Mesendoderm (in vitro differentiated cells): ENCODE measurements around the gene MGAT4A.

Experiments
- DNase-seq: peaks from one replicate; pipeline ENCODE4 v3.0.0; 2013
- H2AK5ac ChIP-seq: 2 replicates; pipeline ENCODE4 v1.6.1; 2013; ENCODE audit warnings: low read length, inconsistent platforms
- H2BK120ac ChIP-seq: 2 replicates; pipeline ENCODE4 v1.6.1; 2013; ENCODE audit warnings: low read depth, mild to moderate bottlenecking, low read length, moderate library complexity, mixed read lengths
- H2BK15ac ChIP-seq: replicated peaks from 2 replicates; pipeline ENCODE4 v1.6.1; 2013; ENCODE audit warnings: low read depth, mild to moderate bottlenecking, moderate library complexity
- H2BK5ac ChIP-seq: 2 replicates; pipeline ENCODE4 v1.6.1; 2013; ENCODE audit warnings: low read length, inconsistent platforms
- H3K18ac ChIP-seq: 2 replicates; pipeline ENCODE4 v1.6.1; 2013; ENCODE audit warnings: mild to moderate bottlenecking, low read length, mixed read lengths
- H3K23ac ChIP-seq: one replicate; pipeline ENCODE4 v1.6.1; 2013; ENCODE audit warnings: low read length
- H3K27ac ChIP-seq: 2 replicates; pipeline ENCODE4 v1.5.1; 2013; ENCODE audit warnings: low read depth, mild to moderate bottlenecking, inconsistent platforms, low read length, moderate library complexity
- H3K27me3 ChIP-seq: 2 replicates; pipeline ENCODE4 v1.6.1; 2013; ENCODE audit warnings: low read length, control low read depth, mild to moderate bottlenecking, inconsistent platforms; ENCODE audit not compliant: insufficient read depth, poor library complexity
- H3K36me3 ChIP-seq: 2 replicates; pipeline ENCODE4 v1.6.1; 2013; ENCODE audit warnings: low read length, inconsistent platforms; ENCODE audit not compliant: control insufficient read depth, insufficient read depth
- H3K4ac ChIP-seq: one replicate; pipeline ENCODE4 v1.6.1; 2013; ENCODE audit warnings: low read depth, mild to moderate bottlenecking, low read length, moderate library complexity
- H3K4me1 ChIP-seq: 2 replicates; pipeline ENCODE4 v1.6.1; 2013; ENCODE audit warnings: low read depth, low read length, inconsistent platforms; ENCODE audit not compliant: control insufficient read depth
- H3K4me2 ChIP-seq: 2 replicates; pipeline ENCODE4 v1.6.1; 2013; ENCODE audit warnings: low read length
- H3K4me3 ChIP-seq: 2 replicates; pipeline ENCODE4 v1.5.1; 2013; ENCODE audit warnings: mild to moderate bottlenecking, low read length
- H3K56ac ChIP-seq: one replicate; pipeline ENCODE4 v1.6.1; 2013; ENCODE audit warnings: low read length
- H3K79me1 ChIP-seq: 2 replicates; pipeline ENCODE4 v1.6.1; 2013; ENCODE audit warnings: low read length, inconsistent platforms
- H3K79me2 ChIP-seq: 2 replicates; pipeline ENCODE4 v1.6.1; 2013; ENCODE audit warnings: mild to moderate bottlenecking, low read length; ENCODE audit not compliant: control insufficient read depth, insufficient read depth
- H3K9ac ChIP-seq: 2 replicates; pipeline ENCODE4 v1.6.1; 2013; ENCODE audit warnings: low read length, inconsistent platforms
- H4K5ac ChIP-seq: one replicate; pipeline ENCODE4 v1.6.1; 2013; ENCODE audit warnings: low read length
- H4K8ac ChIP-seq: one replicate; pipeline ENCODE4 v1.6.1; 2013; ENCODE audit warnings: low read depth, mild to moderate bottlenecking, control low read depth, low read length, moderate library complexity
- WGBS: extraction: QIAGEN DNeasy Blood & Tissue Kit; methylation state at CpG from one replicate; pipeline ENCODE4 v1.1.7; 2013; ENCODE audit warnings: low lambda C conversion rate, missing lambda C conversion rate; ENCODE audit not compliant: insufficient coverage; ENCODE audit errors: extremely low coverage; 5-methylcytosine and 5-hydroxymethylcytosine counted together

MGAT4A gene

DNA sequence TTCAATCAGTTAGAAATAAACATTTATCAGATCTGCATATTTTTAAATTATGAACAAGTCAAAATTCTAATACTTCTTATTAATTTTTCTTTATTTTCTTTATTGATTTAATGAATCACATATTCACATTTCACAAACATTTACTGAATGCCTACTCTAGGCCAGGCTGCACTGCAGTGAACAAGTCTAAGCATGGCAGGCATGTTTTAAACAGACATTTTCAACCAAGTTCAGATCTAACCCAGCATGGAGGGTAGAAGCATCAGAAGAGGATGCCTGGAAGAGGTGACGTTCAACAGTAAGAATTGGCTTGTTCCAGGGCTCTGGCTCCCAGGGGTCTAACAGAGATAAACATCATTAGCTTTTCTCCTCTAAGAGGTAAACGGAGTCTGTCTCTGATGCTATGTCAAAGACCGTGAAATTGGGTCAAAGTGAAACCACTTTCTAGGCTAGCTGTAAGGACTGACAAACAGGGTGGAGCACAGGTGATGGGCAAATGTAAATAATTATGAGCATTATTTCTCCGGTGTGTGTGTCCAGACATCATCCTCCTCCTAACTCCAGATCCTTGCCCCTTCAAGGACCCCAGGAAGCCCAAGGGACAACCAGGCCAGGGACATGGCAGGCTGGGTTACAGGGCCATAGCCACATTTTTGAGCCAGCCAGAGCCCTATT is 72.0 kb downstream of the MGAT4A start:
- Histone ChIP-seq H3K27ac (no peak overlapping the region), H3K27me3 (no peaks in the 10 kb centered on the region), H3K79me1 (no peaks in the 10 kb centered on the region), H2AK5ac (no peak overlapping the region), H3K18ac (no peak overlapping the region), H3K56ac (no peak overlapping the region), H3K79me2 (no peaks in the 10 kb centered on the region), H3K4ac (no peak overlapping the region), H2BK5ac (no peak overlapping the region), H4K8ac (no peak overlapping the region), H3K4me2 (no peak overlapping the region), H3K4me1 (no peaks in the 10 kb centered on the region), H3K36me3 (no peaks in the 10 kb centered on the region), H3K9ac (no peak overlapping the region), H3K23ac (no peak overlapping the region), H2BK120ac (no peak overlapping the region), H2BK15ac (no peak overlapping the region), H4K5ac (no peak overlapping the region), H3K4me3 (no peak overlapping the region)
- no peak for DNase-seq
- WGBS = no CpG with 5 or more reads among the region's 4 CpGs

DNA sequence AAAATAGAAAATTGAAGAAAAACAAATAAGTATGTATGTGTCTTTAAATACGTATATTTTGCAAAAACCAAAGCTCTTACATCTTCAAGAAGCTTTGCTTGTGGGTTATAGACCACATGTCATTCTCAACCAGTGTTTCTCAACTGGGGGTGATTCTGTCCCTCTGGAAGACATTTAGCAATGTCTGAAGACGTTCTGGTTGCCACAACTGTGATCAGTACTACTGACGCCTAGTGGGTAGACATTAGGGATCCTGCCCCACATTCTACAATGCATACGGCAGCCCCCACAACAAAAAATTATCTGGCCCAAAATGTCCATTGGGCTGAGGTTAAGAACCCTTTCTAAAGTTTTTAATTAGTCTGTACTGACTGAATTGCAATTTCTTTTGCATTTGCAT is 74.1 kb downstream of the MGAT4A start:
- no peaks in the 10 kb centered on the region for H3K4me1 ChIP-seq
- H3K18ac ChIP-seq = no peak overlapping the region
- H3K4me3 ChIP-seq = no peak overlapping the region
- H3K4me2 ChIP-seq = no peak overlapping the region
- H3K4ac ChIP-seq = no peak overlapping the region
- H2BK5ac ChIP-seq = no peak overlapping the region
- H4K5ac ChIP-seq = no peak overlapping the region
- H2AK5ac ChIP-seq = no peak overlapping the region
- H3K56ac ChIP-seq = no peak overlapping the region
- no peaks in the 10 kb centered on the region for H3K79me1 ChIP-seq
- H3K9ac ChIP-seq = no peak overlapping the region
- no peak overlapping the region for H2BK120ac ChIP-seq
- no peaks in the 10 kb centered on the region for H3K36me3 ChIP-seq
- no peak overlapping the region for H3K27ac ChIP-seq
- no peak overlapping the region for H2BK15ac ChIP-seq
- DNase-seq = no peak
- H3K27me3 ChIP-seq = no peaks in the 10 kb centered on the region
- no peak overlapping the region for H3K23ac ChIP-seq
- WGBS = no CpG with 5 or more reads among the region's 4 CpGs
- H4K8ac ChIP-seq = no peak overlapping the region
- no peaks in the 10 kb centered on the region for H3K79me2 ChIP-seq

DNA sequence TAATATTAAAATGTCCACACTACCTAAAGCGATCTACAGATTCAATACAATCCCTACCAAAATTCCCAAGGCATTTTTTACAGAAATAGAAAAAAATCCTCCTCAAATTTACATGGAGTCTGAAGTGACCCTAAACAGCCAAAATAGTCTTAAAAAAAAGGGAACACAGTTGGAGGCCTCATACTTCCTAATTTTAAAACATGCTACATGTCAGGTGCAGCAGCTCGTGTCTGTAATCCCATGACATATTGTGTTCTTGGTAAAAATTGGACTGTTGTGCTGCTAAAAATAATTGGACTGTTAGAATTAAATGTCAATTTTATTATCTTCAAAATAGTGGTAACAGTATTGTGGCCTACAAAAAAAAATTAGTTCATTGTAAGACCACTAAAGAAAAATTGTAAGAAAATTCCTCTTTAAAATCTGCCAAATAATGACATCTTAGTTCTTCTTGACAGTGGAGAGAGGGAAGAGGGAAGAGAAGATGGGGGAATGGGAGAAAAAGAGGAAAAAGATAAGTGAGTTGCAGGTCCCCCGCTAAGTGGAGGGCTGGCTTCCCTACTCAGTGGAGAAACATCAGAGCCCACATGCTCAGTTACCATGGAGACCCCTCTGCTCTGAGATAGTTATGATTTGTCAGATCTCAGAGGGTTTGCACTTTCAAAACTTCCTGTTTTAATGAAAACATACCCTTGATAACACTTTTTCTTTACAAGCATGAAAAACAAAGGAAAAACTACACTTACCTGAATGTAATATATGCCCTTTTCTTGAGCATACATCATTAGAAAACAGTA is 76.0 kb downstream of the MGAT4A start:
- H3K4me1 ChIP-seq = no peaks in the 10 kb centered on the region
- no peak overlapping the region for H3K4ac ChIP-seq
- no peaks in the 10 kb centered on the region for H3K36me3 ChIP-seq
- H3K27ac ChIP-seq = no peak overlapping the region
- H4K5ac ChIP-seq = no peak overlapping the region
- no peak overlapping the region for H2BK120ac ChIP-seq
- H2BK5ac ChIP-seq = no peak overlapping the region
- H3K56ac ChIP-seq = no peak overlapping the region
- no peaks in the 10 kb centered on the region for H3K27me3 ChIP-seq
- DNase-seq = no peak
- H3K79me2 ChIP-seq = no peaks in the 10 kb centered on the region
- H3K23ac ChIP-seq = no peak overlapping the region
- H3K4me2 ChIP-seq = no peak overlapping the region
- H2BK15ac ChIP-seq = no peak overlapping the region
- H4K8ac ChIP-seq = no peak overlapping the region
- H2AK5ac ChIP-seq = no peak overlapping the region
- no peaks in the 10 kb centered on the region for H3K79me1 ChIP-seq
- H3K18ac ChIP-seq = no peak overlapping the region
- no CpG with 5 or more reads among the region's 3 CpGs for WGBS
- H3K4me3 ChIP-seq = no peak overlapping the region
- no peak overlapping the region for H3K9ac ChIP-seq

DNA sequence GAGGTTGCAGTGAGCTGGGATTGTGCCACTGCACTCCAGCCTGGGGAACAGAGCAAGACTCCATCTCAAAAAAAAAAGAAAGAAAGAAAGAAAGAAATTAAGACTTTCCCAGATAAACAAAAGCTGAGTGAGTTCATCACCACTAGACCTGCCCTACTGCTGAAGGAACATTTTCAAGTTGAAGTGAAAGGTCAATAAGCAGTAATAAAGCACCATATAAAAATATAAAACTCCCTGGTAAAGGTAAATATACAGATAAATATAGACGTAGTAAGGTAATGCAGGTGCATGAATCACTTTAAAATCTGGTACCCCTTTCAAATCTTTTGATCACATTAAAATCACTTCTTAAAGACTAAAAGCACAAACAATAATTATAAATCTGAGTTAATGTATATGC is 79.9 kb downstream of the MGAT4A start:
- no peaks in the 10 kb centered on the region for H3K79me1 ChIP-seq
- no peaks in the 10 kb centered on the region for H3K36me3 ChIP-seq
- H3K9ac ChIP-seq = no peak overlapping the region
- no peak overlapping the region for H4K8ac ChIP-seq
- peaks cover 2% of the 10 kb centered on the region for H3K4me1 ChIP-seq
- no peaks in the 10 kb centered on the region for H3K79me2 ChIP-seq
- H3K56ac ChIP-seq = no peak overlapping the region
- no peak overlapping the region for H2AK5ac ChIP-seq
- WGBS = no CpG with 5 or more reads among the region's 1 CpG
- H3K18ac ChIP-seq = no peak overlapping the region
- no peak overlapping the region for H3K27ac ChIP-seq
- no peak overlapping the region for H3K4ac ChIP-seq
- no peak overlapping the region for H3K4me3 ChIP-seq
- no peak overlapping the region for H2BK120ac ChIP-seq
- H3K27me3 ChIP-seq = no peaks in the 10 kb centered on the region
- no peak overlapping the region for H2BK15ac ChIP-seq
- no peak for DNase-seq
- H4K5ac ChIP-seq = no peak overlapping the region
- no peak overlapping the region for H3K4me2 ChIP-seq
- no peak overlapping the region for H3K23ac ChIP-seq
- H2BK5ac ChIP-seq = no peak overlapping the region

DNA sequence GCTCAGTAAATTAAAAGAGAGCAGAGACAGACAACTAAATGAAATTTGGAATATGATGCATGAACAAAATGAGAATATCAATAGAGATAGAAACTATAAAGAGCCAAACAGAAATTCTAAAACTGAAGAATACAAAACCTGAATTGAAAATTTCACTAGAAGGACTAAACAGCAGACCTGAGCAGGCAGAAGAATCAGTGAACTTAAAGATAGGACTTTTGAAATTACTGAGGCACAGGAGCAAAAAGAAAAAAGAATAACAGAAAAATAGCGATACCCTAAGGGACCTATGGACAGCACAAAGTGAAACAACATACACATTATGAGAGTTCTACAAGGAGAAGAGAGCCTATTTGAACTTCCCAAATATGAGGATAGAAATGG is 80.9 kb downstream of the MGAT4A start:
- no peak overlapping the region for H3K27ac ChIP-seq
- no peak overlapping the region for H2BK15ac ChIP-seq
- H4K8ac ChIP-seq = no peak overlapping the region
- H3K4ac ChIP-seq = no peak overlapping the region
- no peak overlapping the region for H2BK120ac ChIP-seq
- no peaks in the 10 kb centered on the region for H3K79me1 ChIP-seq
- no peak for DNase-seq
- H3K56ac ChIP-seq = no peak overlapping the region
- no peak overlapping the region for H3K23ac ChIP-seq
- no peak overlapping the region for H3K9ac ChIP-seq
- H2BK5ac ChIP-seq = no peak overlapping the region
- H3K79me2 ChIP-seq = no peaks in the 10 kb centered on the region
- no peak overlapping the region for H2AK5ac ChIP-seq
- no peak overlapping the region for H4K5ac ChIP-seq
- no peaks in the 10 kb centered on the region for H3K36me3 ChIP-seq
- H3K27me3 ChIP-seq = no peaks in the 10 kb centered on the region
- H3K4me3 ChIP-seq = no peak overlapping the region
- peaks cover 2% of the 10 kb centered on the region for H3K4me1 ChIP-seq
- no peak overlapping the region for H3K18ac ChIP-seq
- WGBS = no CpG with 5 or more reads among the region's 1 CpG
- no peak overlapping the region for H3K4me2 ChIP-seq
